ENCODE data around the gene COA7. TPM values are rescaled to one million over a fixed set of nuclear protein-coding genes. Genes with fewer than 3 reads are reported as not detected.

The COA7 gene
- total RNA-seq, 4 donors from 2014 or later: 5.9 to 17.0 (median 9.4) TPM

- H3K27me3 ChIP-seq: no peaks in the 10 kb centered on the region
- H3K9me3 ChIP-seq: no peaks in the 10 kb centered on the region
- H3K27ac ChIP-seq: no peak overlapping the region
- H3K4me1 ChIP-seq: no peaks in the 10 kb centered on the region
- no peak overlapping the region for H3K4me3 ChIP-seq
- H3K36me3 ChIP-seq: no peaks in the 10 kb centered on the region
- TF ChIP-seq CTCF (IDR thresholded peaks at IDR 0.05) (no peak), POLR2A (IDR thresholded peaks at IDR 0.05) (no peak)
- no peak for DNase-seq
These were observed 25.2 kb downstream of the COA7 start for GRCh38 chr1:52672946-52673345.

DNA sequence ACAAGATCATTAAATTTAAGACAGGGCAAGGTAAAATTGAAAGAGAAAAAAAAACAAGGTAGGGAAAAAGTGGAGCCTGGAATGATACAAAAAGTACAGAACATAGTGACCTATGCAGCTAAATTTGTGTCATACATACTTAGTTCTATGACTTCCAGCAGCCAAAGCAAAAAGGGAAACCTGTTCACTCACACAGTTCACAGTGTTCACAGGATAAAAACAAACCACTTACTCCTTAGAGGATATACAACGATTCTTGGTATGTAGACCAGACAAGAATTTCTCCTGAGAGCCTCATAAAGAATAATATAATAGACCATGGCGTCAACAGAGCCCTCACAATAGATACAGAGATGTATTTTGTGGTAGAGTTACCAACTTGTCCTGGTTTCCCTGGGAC, 27.5 kb downstream of the COA7 start:
- no peak for DNase-seq
- H3K9me3 ChIP-seq: no peaks in the 10 kb centered on the region
- no peak overlapping the region for H3K27ac ChIP-seq
- H3K27me3 ChIP-seq: no peaks in the 10 kb centered on the region
- no peaks in the 10 kb centered on the region for H3K4me1 ChIP-seq
- no peak for TF ChIP-seq CTCF (IDR thresholded peaks at IDR 0.05)
- no peak for TF ChIP-seq POLR2A (IDR thresholded peaks at IDR 0.05)
- no peaks in the 10 kb centered on the region for H3K36me3 ChIP-seq
- H3K4me3 ChIP-seq: no peak overlapping the region

- H3K27me3 ChIP-seq: no peaks in the 10 kb centered on the region
- H3K4me1 ChIP-seq: no peaks in the 10 kb centered on the region
- H3K4me3 ChIP-seq: no peak overlapping the region
These were observed 28.5 kb downstream of the COA7 start for GRCh38 chr1:52669696-52670095.

DNA sequence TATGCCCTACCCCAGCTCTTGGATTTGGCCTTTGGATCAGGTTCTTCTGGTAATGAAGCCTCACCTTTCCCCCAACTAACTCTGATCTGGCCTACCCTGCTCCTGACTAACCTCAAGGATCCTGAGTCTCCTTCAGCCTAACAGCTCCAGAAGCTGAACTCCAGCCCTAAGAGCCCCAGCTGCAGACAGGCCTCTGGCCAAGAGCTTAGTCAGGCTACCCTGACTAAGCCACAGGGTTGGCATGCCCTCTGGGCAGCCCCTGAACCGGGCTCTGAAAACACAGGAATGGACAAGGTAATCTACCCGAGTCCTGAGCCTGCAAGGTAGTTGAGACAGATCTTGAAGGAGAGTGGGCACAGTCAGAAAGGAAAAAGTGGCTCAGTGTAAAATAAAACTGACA, 29.4 kb downstream of the COA7 start:
- DNase-seq: no peak
- no peaks in the 10 kb centered on the region for H3K36me3 ChIP-seq
- no peaks in the 10 kb centered on the region for H3K9me3 ChIP-seq
- no peak overlapping the region for H3K27ac ChIP-seq
- H3K4me3 ChIP-seq: no peak overlapping the region
- TF ChIP-seq POLR2A (IDR thresholded peaks at IDR 0.05): no peak
- TF ChIP-seq CTCF (IDR thresholded peaks at IDR 0.05): no peak
- H3K4me1 ChIP-seq: no peaks in the 10 kb centered on the region
- H3K27me3 ChIP-seq: no peaks in the 10 kb centered on the region

More at GRCh38 chr1:52669696-52670095, 28.5 kb downstream of the COA7 start:
- no peaks in the 10 kb centered on the region for H3K36me3 ChIP-seq
- no peaks in the 10 kb centered on the region for H3K9me3 ChIP-seq
- TF ChIP-seq POLR2A (IDR thresholded peaks at IDR 0.05): no peak
- TF ChIP-seq CTCF (IDR thresholded peaks at IDR 0.05): no peak
- no peak for DNase-seq
- H3K27ac ChIP-seq: no peak overlapping the region

GRCh38 chr1:52667984-52668383, 30.2 kb downstream of the COA7 start:
- no peak overlapping the region for H3K4me3 ChIP-seq
- TF ChIP-seq POLR2A (IDR thresholded peaks at IDR 0.05): no peak
- no peak for TF ChIP-seq CTCF (IDR thresholded peaks at IDR 0.05)
- no peaks in the 10 kb centered on the region for H3K27me3 ChIP-seq
- H3K36me3 ChIP-seq: no peaks in the 10 kb centered on the region
- H3K27ac ChIP-seq: no peak overlapping the region
- no peaks in the 10 kb centered on the region for H3K9me3 ChIP-seq
- no peak for DNase-seq
- H3K4me1 ChIP-seq: no peaks in the 10 kb centered on the region

- no peaks in the 10 kb centered on the region for H3K9me3 ChIP-seq
- no peak overlapping the region for H3K4me3 ChIP-seq
- H3K27me3 ChIP-seq: no peaks in the 10 kb centered on the region
- no peaks in the 10 kb centered on the region for H3K36me3 ChIP-seq
- no peak for DNase-seq
- H3K4me1 ChIP-seq: no peaks in the 10 kb centered on the region
- no peak overlapping the region for H3K27ac ChIP-seq
- TF ChIP-seq POLR2A (IDR thresholded peaks at IDR 0.05): no peak
These were observed 30.9 kb downstream of the COA7 start for GRCh38 chr1:52667290-52667689.

All from Peyer's patch (tissue), 4 donors.